Stimulated activated CD8-positive, alpha-beta memory T cell treated with anti-CD3 and anti-CD28 coated beads, Interleukin-15, amount 100 ng/mL, for 1 hour (primary cell): Measurements from ENCODE around the gene RYR1.
"Not testable (repeated sequence)": the region's sequence is repeated elsewhere in the genome, so short reads cannot be mapped to it uniquely, and the experiment has no call there.

Experiments used
- DNase-seq: peaks from one replicate; pipeline ENCODE4 v3.0.0-alpha.2; 2020; ENCODE audit warnings: low read depth

RYR1 gene

GRCh38 chr19:38457690-38458405, 24.4 kb downstream of the RYR1 start:
- DNase-seq, result no peak

GRCh38 chr19:38458991-38459390, 25.5 kb downstream of the RYR1 start:
- DNase-seq, result no peak

GRCh38 chr19:38463365-38463764, 29.9 kb downstream of the RYR1 start:
- DNase-seq, result no peak

- no peak for DNase-seq
Measured at GRCh38 chr19:38464421-38465082, 31.1 kb downstream of the RYR1 start.

GRCh38 chr19:38466050-38466449, 32.6 kb downstream of the RYR1 start:
- DNase-seq, result no peak

GRCh38 chr19:38467541-38468525, 34.3 kb downstream of the RYR1 start:
- no peak for DNase-seq

GRCh38 chr19:38469151-38469550, 35.7 kb downstream of the RYR1 start:
- DNase-seq, result no peak

- DNase-seq, result no peak
Measured at GRCh38 chr19:38470788-38471480, 37.4 kb downstream of the RYR1 start.

- DNase-seq, result not testable (repeated sequence)
Measured at GRCh38 chr19:38472725-38473124, 39.2 kb downstream of the RYR1 start.

GRCh38 chr19:38473201-38473600, 39.7 kb downstream of the RYR1 start:
- no peak for DNase-seq

GRCh38 chr19:38475176-38475575, 41.7 kb downstream of the RYR1 start:
- DNase-seq, result no peak

GRCh38 chr19:38478273-38478971, 44.9 kb downstream of the RYR1 start:
- no peak for DNase-seq

- no peak for DNase-seq
Measured at GRCh38 chr19:38482496-38482895, 49.0 kb downstream of the RYR1 start.

GRCh38 chr19:38483016-38483630, 49.6 kb downstream of the RYR1 start:
- DNase-seq, result no peak

GRCh38 chr19:38484747-38485146, 51.3 kb downstream of the RYR1 start:
- DNase-seq, result no peak

GRCh38 chr19:38485541-38486285, 52.2 kb downstream of the RYR1 start:
- no peak for DNase-seq

- no peak for DNase-seq
Measured at GRCh38 chr19:38486731-38487336, 53.3 kb downstream of the RYR1 start.

GRCh38 chr19:38488096-38488495, 54.6 kb downstream of the RYR1 start:
- DNase-seq, result no peak

GRCh38 chr19:38488776-38489481, 55.4 kb downstream of the RYR1 start:
- no peak for DNase-seq
